Measurements from ENCODE around the gene NLRP7. TPM values are rescaled to one million over a fixed set of nuclear protein-coding genes. Genes with fewer than 3 reads are reported as not detected.
"Not testable (repeated sequence)": the region's sequence is repeated elsewhere in the genome, so short reads cannot be mapped to it uniquely, and the experiment has no call there.

Gene NLRP7
- total RNA-seq, 3 donors from 2014 or later: not detected

- Histone ChIP-seq H3K36me3 (no peaks in the 10 kb centered on the region), H3K27me3 (peaks cover 0 to 7% of the 10 kb centered on the region in 2 donors), H3K9me3 (no peaks in the 10 kb centered on the region), H3K4me3 (no peak overlapping the region), H3K27ac (no peak overlapping the region), H3K4me1 (no peaks in the 10 kb centered on the region)
- no peak for DNase-seq (ENCODE audit: low spot score in 2 of 2)
- intact Hi-C loops (cut with DNase I; ENCODE audit: low total_unique reads): no loop called here
- TF ChIP-seq POLR2A (IDR thresholded peaks at IDR 0.05): no peak
- no peak for TF ChIP-seq POLR2AphosphoS5 (IDR thresholded peaks at IDR 0.05)
- TF ChIP-seq CTCF (IDR thresholded peaks at IDR 0.05): no peak
Measured at GRCh38 chr19:54902061-54902460, 45.3 kb downstream of the NLRP7 start.

DNA sequence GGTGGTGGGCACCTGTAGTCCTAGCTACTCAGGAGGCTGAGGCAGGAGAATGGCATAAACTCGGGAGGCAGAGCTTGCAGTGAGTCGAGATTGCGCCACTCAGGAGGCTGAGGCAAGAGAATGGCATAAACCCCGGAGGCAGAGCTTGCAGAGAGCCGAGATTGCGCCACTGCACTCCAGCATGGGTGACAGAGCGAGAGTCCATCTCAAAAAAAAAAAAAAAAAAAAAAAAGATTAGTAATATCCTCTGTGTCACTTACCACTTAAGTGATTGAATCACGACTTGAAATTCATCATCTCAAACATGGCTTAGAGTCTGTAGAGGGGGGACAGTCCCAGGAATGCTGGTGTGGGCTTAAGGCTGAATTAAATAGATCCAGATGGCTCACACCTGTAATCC lies 46.2 kb downstream of the NLRP7 start:
- DNase-seq (ENCODE audit: low spot score in 2 of 2); intact Hi-C loops (cut with DNase I; ENCODE audit: low total_unique reads); H3K4me3 ChIP-seq; H3K27ac ChIP-seq; H3K4me1 ChIP-seq; H3K27me3 ChIP-seq; H3K9me3 ChIP-seq; H3K36me3 ChIP-seq: not testable (repeated sequence)

GRCh38 chr19:54899646-54900045 lies 47.7 kb downstream of the NLRP7 start:
- H3K27ac ChIP-seq; intact Hi-C loops (cut with DNase I; ENCODE audit: low total_unique reads); H3K36me3 ChIP-seq; H3K27me3 ChIP-seq; DNase-seq (ENCODE audit: low spot score in 2 of 2); H3K4me1 ChIP-seq; H3K9me3 ChIP-seq; H3K4me3 ChIP-seq: not testable (repeated sequence)

GRCh38 chr19:54898685-54899084 lies 48.6 kb downstream of the NLRP7 start:
- H3K4me1 ChIP-seq; H3K9me3 ChIP-seq; H3K4me3 ChIP-seq; H3K27me3 ChIP-seq; H3K27ac ChIP-seq; DNase-seq (ENCODE audit: low spot score in 2 of 2); H3K36me3 ChIP-seq; intact Hi-C loops (cut with DNase I; ENCODE audit: low total_unique reads): not testable (repeated sequence)

DNA sequence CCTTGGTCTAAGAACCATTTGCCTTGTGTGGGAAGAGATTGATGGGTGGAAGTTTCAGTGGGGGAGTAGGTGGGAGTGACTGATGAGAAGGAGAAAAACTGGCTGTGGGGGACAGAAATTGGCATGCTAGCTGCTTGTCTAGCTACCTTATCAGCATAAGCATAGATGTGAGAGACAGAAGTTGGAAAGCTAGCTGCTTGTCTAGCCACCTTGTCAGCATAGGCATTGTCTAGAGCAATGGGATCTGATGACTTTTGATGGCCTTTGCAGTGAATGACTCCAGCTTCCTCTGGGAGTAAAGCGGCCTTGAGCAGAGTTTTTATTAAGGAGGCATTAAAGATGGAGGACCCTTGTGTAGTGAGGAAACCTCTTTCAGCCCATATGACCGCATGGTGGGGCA lies 51.3 kb downstream of the NLRP7 start:
- Histone ChIP-seq H3K4me1 (no peaks in the 10 kb centered on the region), H3K9me3 (no peaks in the 10 kb centered on the region), H3K4me3 (no peak overlapping the region), H3K27ac (no peak overlapping the region), H3K36me3 (no peaks in the 10 kb centered on the region), H3K27me3 (no peaks in the 10 kb centered on the region)
- intact Hi-C loops (cut with DNase I; ENCODE audit: low total_unique reads): no loop called here
- TF ChIP-seq CTCF (IDR thresholded peaks at IDR 0.05) (no peak), POLR2A (IDR thresholded peaks at IDR 0.05) (no peak), POLR2AphosphoS5 (IDR thresholded peaks at IDR 0.05) (no peak)
- no peak for DNase-seq (ENCODE audit: low spot score in 2 of 2)

GRCh38 chr19:54894106-54894505 lies 53.2 kb downstream of the NLRP7 start:
- H3K4me1 ChIP-seq; DNase-seq (ENCODE audit: low spot score in 2 of 2); H3K4me3 ChIP-seq; H3K27me3 ChIP-seq; H3K27ac ChIP-seq; H3K36me3 ChIP-seq; H3K9me3 ChIP-seq; intact Hi-C loops (cut with DNase I; ENCODE audit: low total_unique reads): not testable (repeated sequence)

- Histone ChIP-seq H3K27ac (no peak overlapping the region), H3K9me3 (no peaks in the 10 kb centered on the region), H3K4me1 (no peaks in the 10 kb centered on the region), H3K4me3 (no peak overlapping the region), H3K27me3 (no peaks in the 10 kb centered on the region), H3K36me3 (no peaks in the 10 kb centered on the region)
- no peak for DNase-seq (ENCODE audit: low spot score in 2 of 2)
- intact Hi-C loops (cut with DNase I; ENCODE audit: low total_unique reads): no loop called here
- TF ChIP-seq CTCF (IDR thresholded peaks at IDR 0.05) (no peak), POLR2A (IDR thresholded peaks at IDR 0.05) (no peak)
Measured at GRCh38 chr19:54893406-54893805, 53.9 kb downstream of the NLRP7 start.

Measured in breast epithelium (tissue), 4 donors.